IMR-90 (cell line): ENCODE results near the gene SKA3. TPM values are rescaled to one million over a fixed set of nuclear protein-coding genes. Genes with fewer than 3 reads are reported as not detected.

ENCODE experiments used
- ATAC-seq: fragments of 200-7000 bp; cut with Tn5 transposase; 2 replicates; pipeline ENCODE4 v1.9.1; 2020; ENCODE audit warnings: low read depth, mild to moderate bottlenecking, moderate library complexity
- BruUV-seq: library from RNA; stranded (reverse); fragments of 400-500 nt; replicated peaks from 2 replicates; lab custom pipeline; 2021; lab: Mats Ljungman, UMichigan
- CTCF ChIA-PET: fragments of 300-600 bp; formaldehyde crosslinking; extraction: SDS; loops from one replicate; lab custom pipeline; 2021; ENCODE audit warnings: antibody characterized with exemption; lab: Yijun Ruan, JAX
- POLR2A ChIA-PET: fragments of 300-600 bp; sonication (Branson Sonifier 250); formaldehyde crosslinking; loops from one replicate; lab custom pipeline; 2022; ENCODE audit warnings: antibody characterized with exemption; ENCODE audit not compliant: unreplicated experiment; lab: Charles Lee
- DNase-seq: peaks from one replicate; pipeline ENCODE4 v3.0.0; 2013
- H2AFZ ChIP-seq: replicated peaks from 2 replicates; pipeline ENCODE3; 2013; ENCODE audit warnings: low read length, mild to moderate bottlenecking; ENCODE audit not compliant: poor library complexity
- H2AK5ac ChIP-seq: 2 replicates; pipeline ENCODE4 v1.6.1; 2013; ENCODE audit warnings: low read depth, low read length, inconsistent platforms
- H2AK9ac ChIP-seq: replicated peaks from 2 replicates; pipeline ENCODE3; 2013; ENCODE audit warnings: mild to moderate bottlenecking, low read depth, low read length, moderate library complexity; ENCODE audit not compliant: poor library complexity
- H2BK120ac ChIP-seq: 2 replicates; pipeline ENCODE4 v1.6.1; 2013; ENCODE audit warnings: low read depth, low read length, inconsistent platforms
- H2BK15ac ChIP-seq: 3 replicates; pipeline ENCODE4 v1.6.1; 2013; ENCODE audit warnings: low read depth, low read length, inconsistent platforms
- H2BK20ac ChIP-seq: 2 replicates; pipeline ENCODE4 v1.6.1; 2013; ENCODE audit warnings: low read depth, mild to moderate bottlenecking, inconsistent platforms, low read length, moderate library complexity
- H2BK5ac ChIP-seq: 2 replicates; pipeline ENCODE4 v1.6.1; 2013; ENCODE audit warnings: mild to moderate bottlenecking, low read depth, low read length, inconsistent platforms; ENCODE audit not compliant: poor library complexity, severe bottlenecking
- H3K14ac ChIP-seq: replicated peaks from 2 replicates; pipeline ENCODE4 v1.6.1; 2013; ENCODE audit warnings: low read depth, low read length, inconsistent platforms
- H3K18ac ChIP-seq: 2 replicates; pipeline ENCODE4 v1.6.1; 2013; ENCODE audit warnings: low read depth, low read length, control low read depth
- H3K23ac ChIP-seq: 2 replicates; pipeline ENCODE4 v1.6.1; 2013; ENCODE audit warnings: low read depth, low read length, inconsistent platforms
- H3K27ac ChIP-seq: 2 replicates; pipeline ENCODE4 v1.5.1; 2013; ENCODE audit warnings: mild to moderate bottlenecking, control low read depth, low read length; ENCODE audit not compliant: insufficient read depth
- H3K27me3 ChIP-seq: 2 replicates; pipeline ENCODE4 v1.6.1; 2013; ENCODE audit warnings: low read length; ENCODE audit not compliant: control insufficient read depth, insufficient read depth
- H3K36me3 ChIP-seq: 2 replicates; pipeline ENCODE4 v1.6.1; 2013; ENCODE audit warnings: low read length, mixed read lengths; ENCODE audit not compliant: control insufficient read depth, insufficient read depth
- H3K4ac ChIP-seq: 2 replicates; pipeline ENCODE4 v1.6.1; 2013; ENCODE audit warnings: low read depth, low read length, inconsistent platforms
- H3K4me1 ChIP-seq: 2 replicates; pipeline ENCODE4 v1.6.1; 2013; ENCODE audit warnings: low read length, mixed read lengths; ENCODE audit not compliant: control insufficient read depth, insufficient read depth
- H3K4me2 ChIP-seq: 2 replicates; pipeline ENCODE4 v1.6.1; 2013; ENCODE audit warnings: low read depth, mild to moderate bottlenecking, control low read depth, low read length, moderate library complexity
- H3K4me3 ChIP-seq: 2 replicates; pipeline ENCODE4 v1.5.1; 2013; ENCODE audit warnings: low read depth, mild to moderate bottlenecking, control low read depth, low read length, moderate library complexity; ENCODE audit not compliant: insufficient read depth
- H3K56ac ChIP-seq: 2 replicates; pipeline ENCODE4 v1.6.1; 2013; ENCODE audit warnings: low read length, inconsistent platforms; ENCODE audit not compliant: insufficient read depth; ENCODE audit errors: extremely low read depth
- H3K79me1 ChIP-seq, 2 experiments: 2 replicates each; pipeline ENCODE4 v1.6.1; 2013; ENCODE audit warnings: low read length in 2 of 2, inconsistent platforms in 1 of 2, low read depth in 1 of 2
- H3K9ac ChIP-seq: 2 replicates; pipeline ENCODE4 v1.6.1; 2013; ENCODE audit warnings: low read depth, low read length, control low read depth
- H3K9me1 ChIP-seq: 2 replicates; pipeline ENCODE4 v1.6.1; 2013; ENCODE audit warnings: low read length, inconsistent platforms; ENCODE audit not compliant: insufficient read depth
- H3K9me3 ChIP-seq: 2 replicates; pipeline ENCODE4 v1.6.1; 2013; ENCODE audit warnings: low read length; ENCODE audit not compliant: control insufficient read depth, insufficient read depth
- H4K20me1 ChIP-seq: 2 replicates; pipeline ENCODE4 v1.6.1; 2013; ENCODE audit warnings: low read length, inconsistent platforms; ENCODE audit not compliant: insufficient read depth
- H4K5ac ChIP-seq: 2 replicates; pipeline ENCODE4 v1.6.1; 2013; ENCODE audit warnings: mild to moderate bottlenecking, low read depth, low read length, control low read depth
- H4K8ac ChIP-seq, 2 experiments: 2 replicates each; pipeline ENCODE4 v1.6.1; 2013; ENCODE audit warnings: low read depth in 2 of 2, low read length in 2 of 2, control low read depth in 1 of 2, inconsistent platforms in 1 of 2
- H4K91ac ChIP-seq: 2 replicates; pipeline ENCODE4 v1.6.1; 2013; ENCODE audit warnings: low read depth, low read length, inconsistent platforms; ENCODE audit not compliant: insufficient read depth
- RAD21 ChIP-seq: IDR thresholded peaks from 2 replicates; pipeline ENCODE4 v1.6.1; 2012; ENCODE audit warnings: low read length, improper control_type of control experiment
- WGBS, 2 experiments: methylation state at CpG; one replicate each; pipeline versions ENCODE4 v1.1.5 to v1.1.7; 2013; ENCODE audit warnings: missing lambda C conversion rate in 2 of 2; ENCODE audit not compliant: insufficient read length in 1 of 2; ENCODE audit errors: extremely low coverage in 2 of 2; 5-methylcytosine and 5-hydroxymethylcytosine counted together
- dilution Hi-C: fragments of 300-500 bp; cut with HindIII; formaldehyde crosslinking; loops from one replicate; pipeline ENCODE4 v1.14.3; 2018; ENCODE audit warnings: low sequenced_read_pairs; ENCODE audit not compliant: unreplicated experiment
- in situ Hi-C: fragments of 300-500 bp; cut with MboI; formaldehyde crosslinking; loops from 3 replicates; pipeline ENCODE4 v1.14.3; 2019; ENCODE audit warnings: low sequenced_read_pairs, inconsistent platforms, mixed read lengths
- intact Hi-C: fragments of 100-400 bp; cut with micrococcal nuclease; formaldehyde crosslinking; loops from 2 replicates; pipeline ENCODE4 v1.10.0; 2022
- polyA plus RNA-seq, 3 experiments: library from polyadenylated mRNA; depleted of rRNA; stranded (reverse); fragments of >200 nt; gene quantifications; 2 replicates each; pipeline ENCODE4 v1.2.3, GENCODE V29; 2012; ENCODE audit warnings: low replicate concordance in 1 of 3
- total RNA-seq: library from RNA; depleted of rRNA; stranded (reverse); fragments of >200 nt; gene quantifications from 2 replicates; pipeline ENCODE4 v1.2.3, GENCODE V29; 2012

Gene SKA3
- total and polyA plus RNA-seq, 2 of the 4 experiments (the other 2 are of a cell fraction): 11.7 to 15.6 TPM

- H2AK9ac ChIP-seq: no peak overlapping the region
- H3K27ac ChIP-seq: no peak overlapping the region
- H3K4ac ChIP-seq: no peak overlapping the region
- DNase-seq: no peak
- peaks cover 3% of the 10 kb centered on the region; the same call in 1 of the 2 replicates for H3K9me1 ChIP-seq
- ChIA-PET CTCF (no interaction called here), POLR2A (no interaction called here)
- no peak overlapping the region for H2BK15ac ChIP-seq
- intact Hi-C loops (no loop called here), dilution Hi-C loops (no loop called here), in situ Hi-C loops (no loop called here)
- H2BK120ac ChIP-seq: no peak overlapping the region
- no peak for ATAC-seq
- H3K23ac ChIP-seq: no peak overlapping the region
- H3K27me3 ChIP-seq: no peaks in the 10 kb centered on the region
- no peak overlapping the region for H4K8ac ChIP-seq
- peaks cover 10% of the 10 kb centered on the region for H3K36me3 ChIP-seq
- no peaks in the 10 kb centered on the region for H3K9me3 ChIP-seq
- 84% methylated on average over 3 of the region's 8 CpGs; no CpG with 5 or more reads in 1 of the 2 experiments for WGBS, 2 experiments
- no peak overlapping the region for H2BK20ac ChIP-seq
- H4K20me1 ChIP-seq: no peaks in the 10 kb centered on the region
- no peak for TF ChIP-seq RAD21
- no peak overlapping the region for H3K14ac ChIP-seq
- no peak overlapping the region for H2AFZ ChIP-seq
- BruUV-seq: no TSS peak
- H3K79me1 ChIP-seq: peaks cover 2 to 13% of the 10 kb centered on the region in 2 experiments; a peak in 1 of 4 replicates
- H3K18ac ChIP-seq: no peak overlapping the region
- H3K56ac ChIP-seq: no peak overlapping the region
- no peak overlapping the region for H4K5ac ChIP-seq
- no peak overlapping the region for H3K4me3 ChIP-seq
- no peak overlapping the region for H4K91ac ChIP-seq
- H2AK5ac ChIP-seq: no peak overlapping the region
- H3K9ac ChIP-seq: no peak overlapping the region
- peaks cover 6% of the 10 kb centered on the region; the same call in 1 of the 2 replicates for H3K4me1 ChIP-seq
- no peak overlapping the region for H3K4me2 ChIP-seq
- H2BK5ac ChIP-seq: no peak overlapping the region
Observed at GRCh38 chr13:21152251-21152899, 24.0 kb downstream of the SKA3 start.
